Kidney (tissue), 14 donors: Measurements from ENCODE around the gene CLN6. TPM values are rescaled to one million over a fixed set of nuclear protein-coding genes. Genes with fewer than 3 reads are reported as not detected.

Experiments used
- DNase-seq, 5 donors: peaks; one replicate each; pipeline ENCODE4 v3.0.0-alpha.2; 2013 to 2020
- FAIRE-seq: peaks from 2 replicates; lab custom pipeline; 2012; peaks lifted over from hg19 to GRCh38; lab: Jason Lieb, UNC
- H3K27ac ChIP-seq, 2 donors: one replicate each; pipeline ENCODE4 v1.7.0; 2013; ENCODE audit warnings: low read depth in 2 of 2, low read length in 2 of 2, inconsistent platforms in 1 of 2
- H3K27me3 ChIP-seq: one replicate; pipeline ENCODE4 v1.7.1; 2013; ENCODE audit warnings: low read length, inconsistent platforms; ENCODE audit not compliant: control insufficient read depth, insufficient read depth
- H3K36me3 ChIP-seq, 3 donors: one replicate each; pipeline versions ENCODE4 v1.7.0 to v1.7.1; 2013; ENCODE audit warnings: low read length in 3 of 3, control low read depth in 1 of 3, inconsistent platforms in 1 of 3; ENCODE audit not compliant: insufficient read depth in 3 of 3, control insufficient read depth in 2 of 3
- H3K4me1 ChIP-seq, 3 donors: one replicate each; pipeline versions ENCODE4 v1.7.0 to v1.7.1; 2013; ENCODE audit warnings: low read length in 3 of 3, inconsistent platforms in 1 of 3, low read depth in 1 of 3; ENCODE audit not compliant: control insufficient read depth in 2 of 3, insufficient read depth in 2 of 3
- H3K4me3 ChIP-seq, 3 donors: one replicate each; pipeline versions ENCODE4 v1.7.0 to v1.8.1; 2013; ENCODE audit warnings: low read length in 3 of 3, control low read depth in 1 of 3, inconsistent platforms in 1 of 3
- H3K9ac ChIP-seq, 3 donors: one replicate each; pipeline versions ENCODE4 v1.7.0 to v1.7.1; 2013; ENCODE audit warnings: low read length in 3 of 3, control low read depth in 1 of 3, inconsistent platforms in 1 of 3
- H3K9me3 ChIP-seq, 3 donors: one replicate each; pipeline versions ENCODE4 v1.7.0 to v1.7.1; 2013; ENCODE audit warnings: low read length in 3 of 3, control low read depth in 1 of 3, inconsistent platforms in 1 of 3; ENCODE audit not compliant: control insufficient read depth in 2 of 3, insufficient read depth in 1 of 3
- intact Hi-C: fragments of 100-400 bp; cut with DNase I; formaldehyde crosslinking; loops from one replicate; pipeline ENCODE4 v1.11.1; 2022
- polyA plus RNA-seq: library from polyadenylated mRNA; stranded (reverse); fragments of 350-450 nt; fragmentation: Illumina TruSeq; extraction: RNeasy Lipid Tissue Mini Kit (QIAGEN cat#74804); gene quantifications from one replicate; pipeline ENCODE4 v1.2.3, GENCODE V29; 2014; ENCODE audit warnings: low read depth, low replicate concordance; ENCODE audit not compliant: insufficient read depth
- total RNA-seq: library from RNA; stranded (reverse); fragmentation: NEBNext Ultra II Directional; extraction: Animal tissue kit (Norgen Biotek cat#: 25700); gene quantifications from one replicate; pipeline ENCODE4 v1.2.1, GENCODE V29; 2021
- TF ChIP-seq, protein P1 (sequence below): IDR thresholded peaks from 3 replicates; pipeline ENCODE4 v1.5.1; 2012; ENCODE audit warnings: mild to moderate bottlenecking, moderate library complexity, borderline replicate concordance; ENCODE audit not compliant: insufficient read depth; ENCODE audit errors: extremely low read depth
- donor health status: control.
- donor health status: control.
- donor health status: control.
- donor health status: control.
- donor health status: control.
- donor health status: DM: yes; HTN: yes; CAD: no.
- donor health status: Normal renal cell carcinoma (clear cell type).

Gene CLN6
- total and polyA plus RNA-seq, 2 donors from 2014 or later = 30.8 to 36.6 TPM

DNA sequence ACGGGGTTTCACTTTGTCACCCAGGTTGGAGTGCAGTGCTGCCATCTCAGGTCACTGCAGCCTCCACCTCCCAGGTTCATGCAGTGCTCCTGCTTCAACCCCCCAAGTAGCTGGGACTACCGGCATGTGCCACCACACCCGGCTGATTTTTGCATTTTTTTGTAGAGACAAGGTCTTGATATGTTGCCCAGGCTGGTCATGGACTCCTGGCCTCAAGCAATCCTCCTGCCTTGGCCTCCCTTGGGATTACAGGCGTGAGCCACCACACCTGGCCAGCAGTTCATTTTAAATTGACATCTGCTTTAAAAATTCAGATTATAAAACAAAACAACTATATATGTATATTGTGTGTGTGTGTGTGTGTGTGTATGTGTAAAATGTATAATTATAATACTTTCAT lies 62.7 kb downstream of the CLN6 start:
- Histone ChIP-seq H3K27ac (no peak overlapping the region), H3K9me3 (peaks cover 0 to 2% (median 0%) of the 10 kb centered on the region in 3 donors), H3K4me1 (no peaks in the 10 kb centered on the region), H3K4me3 (no peak overlapping the region), H3K36me3 (peaks cover 0 to 4% (median 4%) of the 10 kb centered on the region in 3 donors), H3K9ac (no peak overlapping the region), H3K27me3 (no peaks in the 10 kb centered on the region)
- TF ChIP-seq, protein P1, sequence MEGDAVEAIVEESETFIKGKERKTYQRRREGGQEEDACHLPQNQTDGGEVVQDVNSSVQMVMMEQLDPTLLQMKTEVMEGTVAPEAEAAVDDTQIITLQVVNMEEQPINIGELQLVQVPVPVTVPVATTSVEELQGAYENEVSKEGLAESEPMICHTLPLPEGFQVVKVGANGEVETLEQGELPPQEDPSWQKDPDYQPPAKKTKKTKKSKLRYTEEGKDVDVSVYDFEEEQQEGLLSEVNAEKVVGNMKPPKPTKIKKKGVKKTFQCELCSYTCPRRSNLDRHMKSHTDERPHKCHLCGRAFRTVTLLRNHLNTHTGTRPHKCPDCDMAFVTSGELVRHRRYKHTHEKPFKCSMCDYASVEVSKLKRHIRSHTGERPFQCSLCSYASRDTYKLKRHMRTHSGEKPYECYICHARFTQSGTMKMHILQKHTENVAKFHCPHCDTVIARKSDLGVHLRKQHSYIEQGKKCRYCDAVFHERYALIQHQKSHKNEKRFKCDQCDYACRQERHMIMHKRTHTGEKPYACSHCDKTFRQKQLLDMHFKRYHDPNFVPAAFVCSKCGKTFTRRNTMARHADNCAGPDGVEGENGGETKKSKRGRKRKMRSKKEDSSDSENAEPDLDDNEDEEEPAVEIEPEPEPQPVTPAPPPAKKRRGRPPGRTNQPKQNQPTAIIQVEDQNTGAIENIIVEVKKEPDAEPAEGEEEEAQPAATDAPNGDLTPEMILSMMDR = no peak
- DNase-seq = no peak
- intact Hi-C loops = no loop called here
- FAIRE-seq = no peak

DNA sequence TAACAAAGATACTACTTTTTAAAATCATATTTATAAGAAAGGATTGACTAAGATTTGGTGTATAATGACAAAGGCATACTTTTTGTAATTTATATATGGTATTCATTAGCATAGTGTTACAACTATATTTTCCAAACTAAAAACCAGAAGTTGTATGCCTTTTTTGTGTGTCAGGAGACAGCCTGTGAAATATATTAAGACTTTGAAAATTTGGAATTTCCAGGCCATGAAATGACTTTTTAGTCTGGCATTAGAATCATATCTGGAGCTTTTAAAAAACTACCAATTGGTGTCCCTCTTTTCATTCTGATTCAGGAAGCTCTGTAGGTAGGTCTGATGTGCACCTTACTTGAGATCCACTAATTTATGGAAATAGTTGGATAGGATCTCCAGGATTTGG lies 66.3 kb downstream of the CLN6 start:
- Histone ChIP-seq H3K9me3 (peaks cover 0 to 2% (median 0%) of the 10 kb centered on the region in 3 donors), H3K4me1 (no peaks in the 10 kb centered on the region), H3K9ac (no peak overlapping the region), H3K36me3 (peaks cover 0 to 7% (median 2%) of the 10 kb centered on the region in 3 donors), H3K4me3 (no peak overlapping the region), H3K27me3 (no peaks in the 10 kb centered on the region), H3K27ac (no peak overlapping the region)
- DNase-seq (no peak), FAIRE-seq (no peak)
- intact Hi-C loops = no loop called here
- TF ChIP-seq, protein P1 = no peak

DNA sequence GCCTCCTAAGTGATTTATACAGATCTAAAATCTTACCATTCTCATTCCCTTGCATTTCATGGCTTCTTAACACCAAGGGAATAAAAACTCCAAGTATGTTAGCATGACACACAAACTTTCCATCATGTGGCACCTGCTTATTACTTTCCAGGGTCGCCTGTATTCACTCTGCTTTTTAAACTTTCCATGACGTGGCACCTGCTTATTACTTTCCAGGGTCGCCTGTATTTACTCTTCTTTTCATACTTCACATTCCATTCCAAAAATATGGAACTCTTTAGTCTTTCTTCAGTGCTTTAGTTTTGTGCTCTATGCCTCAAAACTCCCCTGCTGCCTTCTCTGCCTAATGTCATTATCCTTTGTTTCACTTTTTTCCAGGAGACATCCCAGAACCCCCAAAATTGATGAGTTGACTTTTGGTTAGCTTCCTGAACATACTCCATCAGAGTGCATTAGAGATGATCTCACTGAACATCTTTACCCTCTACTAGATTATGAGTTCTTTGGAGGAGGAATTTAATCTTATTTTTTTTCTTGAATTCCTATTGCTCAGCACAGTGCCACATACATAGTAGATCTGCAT lies 71.4 kb downstream of the CLN6 start:
- TF ChIP-seq, protein P1 = no peak
- H3K27ac ChIP-seq = no peak overlapping the region
- peaks cover 2 to 14% (median 4%) of the 10 kb centered on the region in 3 donors for H3K36me3 ChIP-seq
- H3K9me3 ChIP-seq = peaks cover 0 to 2% (median 0%) of the 10 kb centered on the region in 3 donors
- no peak for FAIRE-seq
- H3K4me3 ChIP-seq = no peak overlapping the region
- intact Hi-C loops = loop anchor here (10.0 kb wide), 1 partner anchor 293 kb away; no protein-coding TSS in a partner anchor
- H3K9ac ChIP-seq = no peak overlapping the region
- H3K27me3 ChIP-seq = no peaks in the 10 kb centered on the region
- H3K4me1 ChIP-seq = peaks cover 0 to 2% (median 0%) of the 10 kb centered on the region in 3 donors
- DNase-seq = no peak
